Lower lobe of right lung (tissue), 2 donors: ENCODE results near the gene HEMGN. TPM values are rescaled to one million over a fixed set of nuclear protein-coding genes. Genes with fewer than 3 reads are reported as not detected.
A peak's percentile ranks its signal among the peaks of the same experiment; 100 is the strongest.
"Not testable (repeated sequence)": the region's sequence is repeated elsewhere in the genome, so short reads cannot be mapped to it uniquely, and the experiment has no call there.

Experiments
- ATAC-seq, 2 donors: fragments of 200-7000 bp; cut with Tn5 transposase; one replicate each; pipeline ENCODE4 v1.9.1; 2020 to 2022; ENCODE audit warnings: mild to moderate bottlenecking in 2 of 2, moderate library complexity in 2 of 2
- DNase-seq: peaks from one replicate; pipeline ENCODE4 v3.0.0-alpha.2; 2020
- H3K27ac ChIP-seq: fragments of 200-600 bp; one replicate; pipeline ENCODE4 v1.8.0; 2022
- H3K27me3 ChIP-seq: fragments of 200-600 bp; one replicate; pipeline ENCODE4 v1.8.0; 2022; ENCODE audit warnings: low read depth
- H3K36me3 ChIP-seq: fragments of 200-600 bp; one replicate; pipeline ENCODE4 v1.8.0; 2022; ENCODE audit warnings: mild to moderate bottlenecking
- H3K4me1 ChIP-seq: fragments of 200-600 bp; one replicate; pipeline ENCODE4 v1.8.0; 2022
- H3K4me3 ChIP-seq: fragments of 200-600 bp; one replicate; pipeline ENCODE4 v1.8.0; 2022; ENCODE audit warnings: mild to moderate bottlenecking
- H3K9me3 ChIP-seq: fragments of 200-600 bp; one replicate; pipeline ENCODE4 v1.8.0; 2022
- CTCF ChIP-seq: fragments of 200-600 bp; IDR thresholded peaks from one replicate; pipeline ENCODE4 v1.8.0; 2022; ENCODE audit warnings: antibody characterized with exemption, mild to moderate bottlenecking
- intact Hi-C: fragments of 100-400 bp; cut with DNase I; formaldehyde crosslinking; loops from one replicate; pipeline ENCODE4 v1.11.0; 2022
- total RNA-seq: library from RNA; stranded (reverse); fragmentation: NEBNext Ultra II Directional; extraction: Animal tissue kit (Norgen Biotek cat#: 25700); gene quantifications from one replicate; pipeline ENCODE4 v1.2.1, GENCODE V29; 2021
- donor health status: DM: no; HTN: yes; CAD: no; lungs with severe emphysema.

HEMGN gene
- total RNA-seq, 1 donor from 2014 or later, result 0.56 TPM

GRCh38 chr9:97954550-97954989, 16.6 kb upstream of the HEMGN start:
- ATAC-seq (peak; percentile 74 to 83), DNase-seq (no peak)
- intact Hi-C loops, result no loop called here
- Histone ChIP-seq H3K27me3 (peaks cover 7% of the 10 kb centered on the region), H3K9me3 (no peaks in the 10 kb centered on the region), H3K4me3 (no peak overlapping the region), H3K4me1 (no peaks in the 10 kb centered on the region), H3K36me3 (no peaks in the 10 kb centered on the region), H3K27ac (no peak overlapping the region)
- peak; percentile 63 for TF ChIP-seq CTCF

GRCh38 chr9:97950873-97951272, 12.9 kb upstream of the HEMGN start:
- H3K4me1 ChIP-seq, ATAC-seq, H3K9me3 ChIP-seq, DNase-seq, intact Hi-C loops, H3K27ac ChIP-seq, H3K36me3 ChIP-seq, H3K4me3 ChIP-seq, H3K27me3 ChIP-seq: not testable (repeated sequence)

- DNase-seq, H3K27me3 ChIP-seq, H3K4me3 ChIP-seq, H3K36me3 ChIP-seq, ATAC-seq, H3K4me1 ChIP-seq, H3K27ac ChIP-seq, intact Hi-C loops, H3K9me3 ChIP-seq: not testable (repeated sequence)
These were observed 9.1 kb upstream of the HEMGN start for GRCh38 chr9:97947094-97947493.

- H3K4me3 ChIP-seq, DNase-seq, ATAC-seq, H3K36me3 ChIP-seq, H3K27ac ChIP-seq, H3K9me3 ChIP-seq, H3K4me1 ChIP-seq, intact Hi-C loops, H3K27me3 ChIP-seq: not testable (repeated sequence)
These were observed 7.5 kb upstream of the HEMGN start for GRCh38 chr9:97945470-97945869.

- ATAC-seq, result no peak
- no peak overlapping the region for H3K4me3 ChIP-seq
These were observed 6.6 kb upstream of the HEMGN start for GRCh38 chr9:97944612-97945011.

GRCh38 chr9:97943308-97943855, 5.4 kb upstream of the HEMGN start:
- no peak overlapping the region for H3K27ac ChIP-seq
- no peaks in the 10 kb centered on the region for H3K36me3 ChIP-seq
- H3K27me3 ChIP-seq, result no peaks in the 10 kb centered on the region
- ATAC-seq, result no peak
- no peaks in the 10 kb centered on the region for H3K4me1 ChIP-seq
- H3K9me3 ChIP-seq, result no peaks in the 10 kb centered on the region
- no peak for TF ChIP-seq CTCF
- H3K4me3 ChIP-seq, result no peak overlapping the region
- no peak for DNase-seq
- intact Hi-C loops, result no loop called here

More at GRCh38 chr9:97944612-97945011, 6.6 kb upstream of the HEMGN start:
- no peaks in the 10 kb centered on the region for H3K36me3 ChIP-seq
- H3K4me1 ChIP-seq, result no peaks in the 10 kb centered on the region
- no peak for TF ChIP-seq CTCF
- intact Hi-C loops, result no loop called here
- DNase-seq, result no peak
- no peaks in the 10 kb centered on the region for H3K27me3 ChIP-seq
- H3K27ac ChIP-seq, result no peak overlapping the region
- no peaks in the 10 kb centered on the region for H3K9me3 ChIP-seq

GRCh38 chr9:97941323-97941722, 3.4 kb upstream of the HEMGN start:
- DNase-seq, result no peak
- H3K36me3 ChIP-seq, result no peaks in the 10 kb centered on the region
- no peaks in the 10 kb centered on the region for H3K9me3 ChIP-seq
- no peak overlapping the region for H3K4me3 ChIP-seq
- no peaks in the 10 kb centered on the region for H3K4me1 ChIP-seq
- intact Hi-C loops, result no loop called here
- no peak overlapping the region for H3K27ac ChIP-seq
- no peaks in the 10 kb centered on the region for H3K27me3 ChIP-seq
- ATAC-seq, result no peak
- TF ChIP-seq CTCF, result no peak
